Neural cell (in vitro differentiated cells): ENCODE data around the gene TAS2R38. TPM values are rescaled to one million over a fixed set of nuclear protein-coding genes. Genes with fewer than 3 reads are reported as not detected.

Source experiments
- H2AFZ ChIP-seq: fragments of 200-600, 300-800 bp; sonication (generic), shearing (Covaris generic); 2 replicates; pipeline ENCODE4 v1.6.0; 2014; ENCODE audit warnings: low read depth, mild to moderate bottlenecking, antibody characterized with exemption, low read length, moderate library complexity
- H3F3A ChIP-seq: fragments of 200-600 bp; shearing (Covaris generic); 2 replicates; pipeline ENCODE4 v1.6.1; 2016; ENCODE audit warnings: mild to moderate bottlenecking, moderate library complexity, mixed read lengths, antibody characterized with exemption, low read length; ENCODE audit not compliant: insufficient read depth, poor library complexity, severe bottlenecking
- H3K27ac ChIP-seq: fragments of 200-600, 300-800 bp; sonication (generic), shearing (Covaris generic); 2 replicates; pipeline ENCODE4 v1.5.1; 2014; ENCODE audit warnings: mild to moderate bottlenecking, low read length, moderate library complexity
- H3K27me3 ChIP-seq: fragments of 300-800, 200-600 bp; sonication (generic), shearing (Covaris generic); 2 replicates; pipeline ENCODE4 v1.6.0; 2014; ENCODE audit warnings: mild to moderate bottlenecking, low read depth, low read length, moderate library complexity; ENCODE audit not compliant: insufficient read depth
- H3K36me3 ChIP-seq: fragments of 300-800, 200-600 bp; sonication (generic), shearing (Covaris generic); 2 replicates; pipeline ENCODE4 v1.5.1; 2014; ENCODE audit warnings: mild to moderate bottlenecking, antibody characterized with exemption, low read length, moderate library complexity; ENCODE audit not compliant: insufficient read depth
- H3K4me2 ChIP-seq: fragments of 300-800, 200-600 bp; sonication (generic), shearing (Covaris generic); 2 replicates; pipeline ENCODE4 v1.6.0; 2014; ENCODE audit warnings: mild to moderate bottlenecking, low read length
- H3K4me3 ChIP-seq: fragments of 300-800, 200-600 bp; sonication (generic), shearing (Covaris generic); 2 replicates; pipeline ENCODE4 v1.5.1; 2014; ENCODE audit warnings: mild to moderate bottlenecking, low read length, moderate library complexity
- H3K79me2 ChIP-seq: fragments of 200-600 bp; shearing (Covaris generic); replicated peaks from 2 replicates; pipeline ENCODE4 v1.6.0; 2014; ENCODE audit warnings: mild to moderate bottlenecking, low read length, moderate library complexity; ENCODE audit not compliant: insufficient read depth
- H3K9ac ChIP-seq: fragments of 300-800, 200-600 bp; sonication (generic), shearing (Covaris generic); 2 replicates; pipeline ENCODE4 v1.6.1; 2016; ENCODE audit warnings: mild to moderate bottlenecking, low read length, mixed read lengths
- H3K9me2 ChIP-seq: fragments of 200-600 bp; shearing (Covaris generic); 2 replicates; pipeline ENCODE4 v1.6.1; 2016; ENCODE audit warnings: mild to moderate bottlenecking, low read length, mixed read lengths; ENCODE audit not compliant: insufficient read depth
- H3K9me3 ChIP-seq: fragments of 200-600, 300-800 bp; sonication (generic), shearing (Covaris generic); 2 replicates; pipeline ENCODE4 v1.6.1; 2016; ENCODE audit warnings: mild to moderate bottlenecking, mixed run types, low read length, moderate library complexity, mixed read lengths
- H4K20me1 ChIP-seq: fragments of 200-600 bp; shearing (Covaris generic); 2 replicates; pipeline ENCODE4 v1.6.1; 2016; ENCODE audit warnings: mild to moderate bottlenecking, mixed run types; ENCODE audit not compliant: insufficient read depth
- CTCF ChIP-seq: fragments of 450-650 bp; IDR thresholded peaks from 2 replicates; pipeline ENCODE4 v1.5.1; 2014; ENCODE audit warnings: antibody characterized with exemption, mild to moderate bottlenecking, moderate library complexity; ENCODE audit not compliant: poor library complexity, severe bottlenecking
- EP300 ChIP-seq: fragments of 450-650 bp; conservative IDR thresholded peaks from 2 replicates; pipeline ENCODE4 v1.6.1; 2014; ENCODE audit warnings: antibody characterized with exemption, mild to moderate bottlenecking, moderate library complexity; ENCODE audit not compliant: poor library complexity, severe bottlenecking
- EZH2 ChIP-seq: fragments of 200-600, 300-800 bp; shearing (Covaris generic), sonication (generic); IDR thresholded peaks from 2 replicates; pipeline ENCODE4 v1.6.1; 2014; ENCODE audit warnings: antibody characterized with exemption, low read length, borderline replicate concordance, mild to moderate bottlenecking; ENCODE audit not compliant: insufficient read depth, poor library complexity, severe bottlenecking
- MXI1 ChIP-seq: fragments of 450-650 bp; conservative IDR thresholded peaks from 2 replicates; pipeline ENCODE4 v1.6.1; 2014; ENCODE audit warnings: antibody characterized with exemption, mild to moderate bottlenecking; ENCODE audit not compliant: poor library complexity, severe bottlenecking
- POLR2AphosphoS5 ChIP-seq: IDR thresholded peaks from 2 replicates; pipeline ENCODE4 v1.6.1; 2012
- RAD21 ChIP-seq: fragments of 450-650 bp; conservative IDR thresholded peaks from 2 replicates; pipeline ENCODE4 v1.6.1; 2014; ENCODE audit warnings: antibody characterized with exemption, mild to moderate bottlenecking, moderate library complexity
- SMC3 ChIP-seq: fragments of 450-650 bp; conservative IDR thresholded peaks from 2 replicates; pipeline ENCODE4 v1.6.1; 2014; ENCODE audit warnings: antibody characterized with exemption, mild to moderate bottlenecking, moderate library complexity; ENCODE audit not compliant: poor library complexity
- TAF1 ChIP-seq: IDR thresholded peaks from 2 replicates; pipeline ENCODE4 v1.6.1; 2012; ENCODE audit warnings: low read depth
- polyA plus RNA-seq: library from polyadenylated mRNA; depleted of rRNA; stranded (reverse); fragments of >200 nt; gene quantifications from 2 replicates; pipeline ENCODE4 v1.2.3, GENCODE V29; 2014
- TF ChIP-seq, protein P1 (sequence below): IDR thresholded peaks from 2 replicates; pipeline ENCODE4 v1.6.1; 2012; ENCODE audit warnings: borderline replicate concordance

TAS2R38 gene
- polyA plus RNA-seq, 1 donor from 2014 or later = not detected

DNA sequence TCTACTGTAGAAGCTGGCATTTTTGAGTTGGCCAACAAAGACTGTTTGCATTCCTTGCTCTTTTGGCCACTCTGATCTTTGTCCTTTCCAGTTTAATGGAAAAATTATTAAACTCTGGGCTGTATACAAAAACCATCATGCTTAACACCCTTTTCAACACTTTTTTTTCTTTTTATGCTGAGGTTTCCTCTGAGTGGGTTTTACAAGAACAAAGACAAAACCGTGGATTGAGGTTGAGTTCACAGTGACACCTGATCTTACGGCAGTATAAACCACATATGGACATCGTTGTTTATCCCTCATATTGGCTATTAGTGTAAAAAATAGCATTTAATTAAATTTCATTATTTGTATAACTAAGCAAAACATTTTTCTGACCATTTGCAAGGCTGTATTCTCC is 43.9 kb upstream of the TAS2R38 start:
- no peaks in the 10 kb centered on the region for H4K20me1 ChIP-seq
- TF ChIP-seq, protein P1, sequence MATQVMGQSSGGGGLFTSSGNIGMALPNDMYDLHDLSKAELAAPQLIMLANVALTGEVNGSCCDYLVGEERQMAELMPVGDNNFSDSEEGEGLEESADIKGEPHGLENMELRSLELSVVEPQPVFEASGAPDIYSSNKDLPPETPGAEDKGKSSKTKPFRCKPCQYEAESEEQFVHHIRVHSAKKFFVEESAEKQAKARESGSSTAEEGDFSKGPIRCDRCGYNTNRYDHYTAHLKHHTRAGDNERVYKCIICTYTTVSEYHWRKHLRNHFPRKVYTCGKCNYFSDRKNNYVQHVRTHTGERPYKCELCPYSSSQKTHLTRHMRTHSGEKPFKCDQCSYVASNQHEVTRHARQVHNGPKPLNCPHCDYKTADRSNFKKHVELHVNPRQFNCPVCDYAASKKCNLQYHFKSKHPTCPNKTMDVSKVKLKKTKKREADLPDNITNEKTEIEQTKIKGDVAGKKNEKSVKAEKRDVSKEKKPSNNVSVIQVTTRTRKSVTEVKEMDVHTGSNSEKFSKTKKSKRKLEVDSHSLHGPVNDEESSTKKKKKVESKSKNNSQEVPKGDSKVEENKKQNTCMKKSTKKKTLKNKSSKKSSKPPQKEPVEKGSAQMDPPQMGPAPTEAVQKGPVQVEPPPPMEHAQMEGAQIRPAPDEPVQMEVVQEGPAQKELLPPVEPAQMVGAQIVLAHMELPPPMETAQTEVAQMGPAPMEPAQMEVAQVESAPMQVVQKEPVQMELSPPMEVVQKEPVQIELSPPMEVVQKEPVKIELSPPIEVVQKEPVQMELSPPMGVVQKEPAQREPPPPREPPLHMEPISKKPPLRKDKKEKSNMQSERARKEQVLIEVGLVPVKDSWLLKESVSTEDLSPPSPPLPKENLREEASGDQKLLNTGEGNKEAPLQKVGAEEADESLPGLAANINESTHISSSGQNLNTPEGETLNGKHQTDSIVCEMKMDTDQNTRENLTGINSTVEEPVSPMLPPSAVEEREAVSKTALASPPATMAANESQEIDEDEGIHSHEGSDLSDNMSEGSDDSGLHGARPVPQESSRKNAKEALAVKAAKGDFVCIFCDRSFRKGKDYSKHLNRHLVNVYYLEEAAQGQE = no peak
- no peak for TF ChIP-seq TAF1
- TF ChIP-seq RAD21 = no peak
- no peak for TF ChIP-seq EP300
- TF ChIP-seq SMC3 = no peak
- TF ChIP-seq CTCF = no peak
- no peak for TF ChIP-seq POLR2AphosphoS5
- no peak overlapping the region for H3K4me3 ChIP-seq
- H3K79me2 ChIP-seq = no peaks in the 10 kb centered on the region
- H3K9me3 ChIP-seq = no peaks in the 10 kb centered on the region
- no peaks in the 10 kb centered on the region for H3F3A ChIP-seq
- no peak overlapping the region for H3K4me2 ChIP-seq
- no peak overlapping the region for H2AFZ ChIP-seq
- no peak overlapping the region for H3K27ac ChIP-seq
- H3K36me3 ChIP-seq = no peaks in the 10 kb centered on the region
- H3K9ac ChIP-seq = no peak overlapping the region
- no peaks in the 10 kb centered on the region for H3K27me3 ChIP-seq
- no peaks in the 10 kb centered on the region for H3K9me2 ChIP-seq

- H3K4me2 ChIP-seq = no peak overlapping the region
- no peak overlapping the region for H3K4me3 ChIP-seq
- H4K20me1 ChIP-seq = no peaks in the 10 kb centered on the region
- H3K9me2 ChIP-seq = no peaks in the 10 kb centered on the region
- no peaks in the 10 kb centered on the region for H3K9me3 ChIP-seq
- no peak overlapping the region for H3K9ac ChIP-seq
- H3K27me3 ChIP-seq = no peaks in the 10 kb centered on the region
- no peaks in the 10 kb centered on the region for H3F3A ChIP-seq
- H2AFZ ChIP-seq = no peak overlapping the region
- TF ChIP-seq, protein P1 = no peak
- no peak for TF ChIP-seq POLR2AphosphoS5
- TF ChIP-seq TAF1 = no peak
- no peak for TF ChIP-seq MXI1
- TF ChIP-seq SMC3 = no peak
- no peak for TF ChIP-seq EP300
- TF ChIP-seq EZH2 = no peak
- no peak for TF ChIP-seq RAD21
- TF ChIP-seq CTCF = no peak
- no peaks in the 10 kb centered on the region for H3K79me2 ChIP-seq
- H3K36me3 ChIP-seq = no peaks in the 10 kb centered on the region
- no peak overlapping the region for H3K27ac ChIP-seq
Measured at GRCh38 chr7:142012825-142013511, 39.4 kb upstream of the TAS2R38 start.
